Activated T-cell treated with anti-CD3 and anti-CD28 coated beads for 24 hours (primary cell): ENCODE results near the gene RNF223.
"Not testable (repeated sequence)": the region's sequence is repeated elsewhere in the genome, so short reads cannot be mapped to it uniquely, and the experiment has no call there.

ENCODE experiments used
- DNase-seq: peaks from one replicate; pipeline ENCODE4 v3.0.0-alpha.2; 2020; ENCODE audit warnings: low read depth

RNF223 gene

DNA sequence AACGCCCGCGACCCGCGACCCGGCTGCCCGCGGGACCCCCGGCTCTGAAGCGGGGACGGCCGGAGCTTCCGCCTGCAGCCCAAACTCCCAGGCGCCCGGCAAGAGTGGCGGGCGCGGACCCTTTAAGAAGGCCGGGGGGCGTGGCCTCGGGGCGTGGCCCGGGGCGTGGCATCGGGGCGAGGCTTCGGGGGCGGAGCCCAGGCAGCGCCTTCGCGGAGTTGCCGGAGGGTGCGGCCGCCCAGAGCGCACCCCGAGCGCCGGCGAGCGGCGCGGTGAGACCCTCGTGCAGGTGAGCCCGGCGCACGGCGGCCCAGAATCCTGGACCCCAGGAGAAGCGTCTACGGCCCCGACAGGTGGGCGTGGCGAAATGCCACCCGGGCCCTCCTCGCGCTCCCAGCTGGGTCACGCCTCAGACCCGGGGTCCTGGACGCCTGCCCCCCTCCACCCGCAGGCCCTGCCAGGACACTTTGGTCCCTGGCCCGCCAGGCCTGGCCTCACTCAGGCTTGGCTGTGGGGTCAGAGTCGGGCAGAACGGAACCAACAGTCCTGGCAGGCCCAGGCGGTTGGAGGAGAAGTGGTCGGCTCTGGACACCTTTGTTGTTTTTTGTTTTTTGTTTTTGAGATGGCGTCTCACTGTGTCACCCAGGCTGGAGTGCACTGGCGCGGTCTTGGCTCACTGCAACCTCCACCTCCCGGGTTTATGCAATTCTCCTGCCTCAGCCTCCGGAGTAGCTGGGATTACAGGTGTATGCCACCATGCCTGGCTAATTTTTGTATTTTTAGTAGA lies 14.4 kb downstream of the RNF223 start:
- DNase-seq, result peak; percentile 90

DNA sequence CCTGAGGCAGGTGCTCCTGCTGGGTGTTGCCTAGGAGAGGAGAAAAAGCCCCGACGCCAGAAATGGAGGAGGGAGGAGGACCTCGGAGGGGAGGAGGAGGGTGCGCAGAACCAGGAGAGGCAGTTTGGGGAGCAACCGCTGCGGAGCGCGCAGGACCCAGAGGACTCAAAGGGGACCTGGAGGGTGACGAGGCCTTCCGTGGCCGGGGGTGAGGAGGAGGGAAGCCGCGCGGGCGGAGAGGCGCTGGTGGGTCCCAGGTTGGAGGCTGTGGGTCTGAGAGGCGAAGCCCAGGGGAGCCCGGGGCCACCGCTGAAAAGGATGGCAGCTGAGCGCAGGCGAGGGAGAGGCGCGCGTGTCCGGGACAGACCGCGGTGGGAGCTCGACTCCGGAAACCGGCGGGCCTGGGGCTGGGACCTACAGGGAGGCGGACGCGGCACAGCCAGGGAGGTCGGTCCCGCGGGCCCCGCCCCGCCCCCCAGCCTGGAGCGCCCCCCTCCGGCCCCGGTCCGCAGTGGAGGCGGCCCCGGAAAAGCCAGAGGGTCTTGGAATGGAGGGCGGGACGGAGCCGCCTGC lies 15.1 kb downstream of the RNF223 start:
- DNase-seq, result no peak

DNA sequence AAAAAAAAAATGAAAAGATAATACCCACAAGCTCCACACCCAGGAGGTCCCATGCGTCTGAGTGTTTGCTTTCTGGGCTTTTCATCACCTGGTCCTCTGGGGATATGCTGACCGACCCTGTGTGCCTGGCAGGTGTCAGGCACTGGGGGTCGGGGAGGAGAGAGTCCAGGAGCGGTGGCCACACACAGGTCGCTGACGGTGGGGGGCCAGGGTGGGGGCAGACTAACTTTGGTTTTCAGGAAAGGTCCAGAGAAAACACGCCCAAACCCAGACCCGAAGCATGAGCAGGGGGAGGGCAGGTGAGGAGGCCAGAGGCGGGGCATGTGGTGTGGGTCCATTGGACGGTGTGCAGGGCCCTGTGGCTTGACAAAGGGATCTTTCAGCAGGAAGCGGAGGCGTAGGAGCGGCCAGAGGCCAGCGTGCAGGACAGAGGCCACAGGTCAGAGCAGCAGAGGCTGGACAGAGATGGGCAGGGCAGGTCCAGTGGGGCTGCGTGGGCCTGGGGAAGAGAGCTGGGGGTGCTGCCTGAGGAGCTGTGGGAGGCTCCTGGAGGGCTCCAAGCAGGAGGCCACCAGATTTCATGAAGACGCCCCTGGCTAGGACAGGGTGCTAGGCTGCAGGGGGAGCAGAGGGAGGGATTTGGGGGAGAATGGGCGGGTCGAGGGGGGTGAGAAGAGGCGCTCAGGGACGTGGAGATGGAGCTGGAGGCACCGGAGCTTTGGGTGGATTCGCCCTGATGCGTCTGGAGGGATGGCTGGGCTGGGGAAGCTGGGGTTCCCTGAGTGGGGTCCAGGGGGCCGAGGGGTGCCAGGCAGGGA lies 15.8 kb downstream of the RNF223 start:
- DNase-seq, result no peak

DNA sequence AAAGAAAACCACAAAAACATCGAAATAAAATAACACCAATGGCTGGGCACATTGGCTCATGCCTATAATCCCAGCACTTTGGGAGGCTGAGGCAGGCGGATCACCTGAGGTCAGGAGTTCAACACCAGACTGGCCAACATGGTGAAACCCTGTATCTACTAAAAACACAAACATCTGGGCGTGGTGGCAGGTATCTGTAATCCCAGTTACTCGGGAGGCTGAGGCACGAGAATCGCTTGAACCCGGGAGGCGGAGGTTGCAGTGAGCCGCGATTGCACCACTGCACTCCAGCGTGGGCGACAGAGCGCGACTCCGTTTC lies 16.4 kb downstream of the RNF223 start:
- DNase-seq, result not testable (repeated sequence)

DNA sequence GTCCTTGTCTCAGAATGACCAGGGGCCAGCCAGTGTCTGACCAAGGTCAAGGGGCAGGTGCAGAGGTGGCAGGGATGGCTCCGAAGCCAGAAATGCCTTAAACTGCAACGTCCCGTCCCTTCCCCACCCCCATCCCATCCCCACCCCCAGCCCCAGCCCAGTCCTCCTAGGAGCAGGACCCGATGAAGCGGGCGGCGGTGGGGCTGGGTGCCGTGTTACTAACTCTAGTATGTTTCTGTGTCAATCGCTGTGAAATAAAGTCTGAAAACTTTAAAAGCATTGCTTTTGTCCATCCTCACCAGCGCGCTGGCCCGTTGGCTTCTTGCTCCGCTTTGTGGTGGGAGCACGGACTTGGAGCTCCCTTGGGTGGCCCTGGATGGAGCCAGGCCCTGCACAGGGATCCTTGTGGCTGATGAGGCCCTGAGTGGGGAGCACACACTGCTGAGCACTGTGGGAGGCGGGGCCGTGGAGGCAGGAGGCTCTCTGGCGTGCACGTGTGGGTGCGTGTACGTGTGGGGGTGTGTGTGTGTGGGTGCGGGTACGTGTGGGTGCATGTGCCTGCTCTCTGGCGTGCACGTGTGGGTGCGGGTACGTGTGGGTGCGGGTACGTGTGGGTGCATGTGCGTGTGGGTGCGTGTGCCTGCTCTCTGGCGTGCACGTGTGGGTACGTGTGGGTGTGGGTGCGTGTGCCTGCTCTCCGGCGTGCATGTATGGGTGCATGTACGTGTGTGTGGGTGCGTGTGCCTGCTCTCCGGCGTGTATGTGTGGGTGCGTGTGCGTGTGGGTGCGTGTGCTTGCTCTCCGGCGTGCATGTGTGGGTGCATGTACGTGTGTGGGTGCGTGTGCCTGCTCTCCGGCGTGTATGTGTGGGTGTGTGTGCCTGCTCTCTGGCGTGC lies 18.0 kb downstream of the RNF223 start:
- DNase-seq, result no peak

DNA sequence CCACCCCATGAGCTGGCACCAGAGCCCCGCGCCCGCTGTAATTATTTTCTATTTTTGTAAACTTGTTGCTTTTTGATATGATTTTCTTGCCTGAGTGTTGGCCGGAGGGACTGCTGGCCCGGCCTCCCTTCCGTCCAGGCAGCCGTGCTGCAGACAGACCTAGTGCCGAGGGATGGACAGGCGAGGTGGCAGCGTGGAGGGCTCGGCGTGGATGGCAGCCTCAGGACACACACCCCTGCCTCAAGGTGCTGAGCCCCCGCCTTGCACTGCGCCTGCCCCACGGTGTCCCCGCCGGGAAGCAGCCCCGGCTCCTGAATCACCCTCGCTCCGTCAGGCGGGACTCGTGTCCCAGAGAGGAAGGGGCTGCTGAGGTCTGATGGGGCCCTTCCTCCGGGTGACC lies 19.1 kb downstream of the RNF223 start:
- DNase-seq, result no peak

DNA sequence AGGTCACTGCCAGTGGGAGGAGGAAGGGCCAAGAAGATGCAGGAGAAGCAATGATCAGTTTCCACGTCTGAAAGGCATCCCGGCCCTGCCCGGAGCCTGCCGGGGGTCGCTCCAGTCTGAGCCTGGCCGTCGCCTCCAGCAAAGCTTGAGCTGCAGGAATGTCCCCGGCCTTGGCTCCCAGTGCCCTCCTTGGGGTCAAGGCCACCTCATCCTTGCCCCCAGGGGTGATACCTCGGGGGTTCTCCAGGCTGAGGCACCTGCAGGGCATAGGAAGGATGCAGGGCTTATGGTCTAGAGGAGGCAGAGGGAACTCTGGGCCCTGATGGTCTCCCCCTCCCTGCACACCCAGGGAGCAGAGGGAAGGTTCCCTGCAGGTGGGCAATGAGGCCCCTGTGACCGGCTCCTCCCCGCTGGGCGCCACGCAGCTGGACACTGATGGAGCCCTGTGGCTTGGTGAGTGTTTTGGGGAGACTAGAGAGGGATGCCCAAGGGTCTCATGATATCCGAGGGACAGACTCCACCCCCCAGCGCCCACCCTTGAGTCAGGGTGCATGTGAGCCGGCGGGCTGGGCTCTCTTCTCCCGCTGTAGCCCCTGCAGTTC lies 19.9 kb downstream of the RNF223 start:
- no peak for DNase-seq

DNA sequence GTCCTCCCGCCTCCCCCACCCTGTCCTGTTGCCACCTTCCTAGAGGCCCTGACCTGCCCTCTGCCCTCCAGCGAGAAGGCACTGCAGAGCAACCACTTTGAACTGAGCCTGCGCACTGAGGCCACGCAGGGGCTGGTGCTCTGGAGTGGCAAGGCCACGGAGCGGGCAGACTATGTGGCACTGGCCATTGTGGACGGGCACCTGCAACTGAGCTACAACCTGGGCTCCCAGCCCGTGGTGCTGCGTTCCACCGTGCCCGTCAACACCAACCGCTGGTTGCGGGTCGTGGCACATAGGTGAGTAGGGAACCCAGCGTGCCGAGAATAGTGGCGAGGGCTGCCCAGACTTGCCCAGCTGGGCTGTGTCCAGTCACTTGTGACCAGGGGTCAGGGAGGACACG lies 20.4 kb downstream of the RNF223 start:
- DNase-seq, result no peak

DNA sequence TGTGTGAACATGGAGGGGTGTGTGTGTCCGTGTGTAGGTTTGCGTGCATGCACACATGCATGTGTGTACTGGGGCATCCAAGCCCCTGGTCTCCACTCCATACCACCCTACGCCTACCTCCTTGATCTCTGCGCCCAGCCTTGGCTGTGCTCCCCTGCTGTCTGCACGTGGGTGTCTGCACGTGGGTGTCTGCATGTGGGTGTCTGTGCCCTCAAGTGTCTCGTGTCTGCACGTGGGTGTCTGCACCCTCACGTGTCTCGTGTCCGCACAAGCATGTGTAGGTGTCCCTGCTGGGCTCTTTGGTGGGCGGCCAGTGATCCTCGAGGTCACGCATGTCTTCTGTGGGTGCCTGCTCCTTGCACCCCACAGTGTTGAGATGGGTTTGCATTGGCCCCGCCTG lies 21.1 kb downstream of the RNF223 start:
- DNase-seq, result no peak

DNA sequence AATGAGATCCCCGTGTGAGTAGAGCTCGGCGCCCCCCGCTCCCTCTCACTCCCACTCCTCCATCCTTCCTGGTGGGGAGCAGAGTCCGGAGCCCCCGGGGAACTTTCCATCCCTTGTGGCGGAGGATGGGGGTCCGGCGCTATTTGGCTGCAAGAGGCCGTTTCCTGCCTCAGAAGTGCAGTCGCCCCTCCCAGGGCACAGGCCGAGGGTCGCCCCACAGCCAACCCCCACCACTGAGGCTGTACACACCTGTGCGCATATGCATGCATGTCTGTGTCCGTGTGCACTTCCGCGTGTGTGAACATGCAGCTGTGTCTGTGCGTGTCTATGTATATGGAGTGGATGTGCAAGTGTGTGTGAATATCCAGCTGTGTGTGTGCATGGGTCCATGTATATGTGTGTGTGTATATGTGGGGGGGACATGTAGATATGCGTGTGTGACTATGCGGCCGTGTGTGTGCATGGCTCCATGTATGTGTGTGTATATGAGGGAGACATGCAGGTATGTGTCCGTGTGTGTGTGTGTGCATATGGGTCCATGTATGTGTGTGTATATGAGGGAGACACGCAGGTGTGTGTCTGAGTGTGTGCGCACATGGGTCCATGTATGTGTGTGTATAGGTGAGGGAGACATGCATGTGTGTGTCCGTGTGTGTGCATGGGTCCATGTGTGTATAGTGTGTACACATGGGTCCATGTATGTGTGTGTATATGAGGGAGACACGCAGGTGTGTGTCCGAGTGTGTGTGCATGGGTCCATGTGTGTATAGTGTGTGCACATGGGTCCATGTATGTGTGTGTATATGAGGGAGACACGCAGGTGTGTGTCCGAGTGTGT lies 21.9 kb downstream of the RNF223 start:
- no peak for DNase-seq

DNA sequence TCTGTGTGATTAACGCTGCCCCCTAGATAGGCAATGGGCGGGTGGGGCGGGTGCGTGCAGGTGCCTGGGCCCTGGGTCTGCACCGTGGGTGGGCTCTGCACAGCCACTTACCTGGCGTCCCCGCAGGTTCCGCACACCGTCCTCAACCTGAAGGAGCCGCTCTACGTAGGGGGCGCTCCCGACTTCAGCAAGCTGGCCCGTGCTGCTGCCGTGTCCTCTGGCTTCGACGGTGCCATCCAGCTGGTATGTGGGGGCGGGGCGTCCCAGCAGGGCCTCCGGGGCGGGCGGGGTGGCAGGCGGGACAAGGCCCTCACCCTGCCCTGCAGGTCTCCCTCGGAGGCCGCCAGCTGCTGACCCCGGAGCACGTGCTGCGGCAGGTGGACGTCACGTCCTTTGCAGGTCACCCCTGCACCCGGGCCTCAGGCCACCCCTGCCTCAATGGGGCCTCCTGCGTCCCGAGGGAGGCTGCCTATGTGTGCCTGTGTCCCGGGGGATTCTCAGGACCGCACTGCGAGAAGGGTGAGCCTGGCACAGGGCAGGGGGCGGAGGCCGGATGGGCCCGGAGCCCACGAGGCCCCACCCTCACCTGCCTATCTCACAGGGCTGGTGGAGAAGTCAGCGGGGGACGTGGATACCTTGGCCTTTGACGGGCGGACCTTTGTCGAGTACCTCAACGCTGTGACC lies 22.8 kb downstream of the RNF223 start:
- no peak for DNase-seq

DNA sequence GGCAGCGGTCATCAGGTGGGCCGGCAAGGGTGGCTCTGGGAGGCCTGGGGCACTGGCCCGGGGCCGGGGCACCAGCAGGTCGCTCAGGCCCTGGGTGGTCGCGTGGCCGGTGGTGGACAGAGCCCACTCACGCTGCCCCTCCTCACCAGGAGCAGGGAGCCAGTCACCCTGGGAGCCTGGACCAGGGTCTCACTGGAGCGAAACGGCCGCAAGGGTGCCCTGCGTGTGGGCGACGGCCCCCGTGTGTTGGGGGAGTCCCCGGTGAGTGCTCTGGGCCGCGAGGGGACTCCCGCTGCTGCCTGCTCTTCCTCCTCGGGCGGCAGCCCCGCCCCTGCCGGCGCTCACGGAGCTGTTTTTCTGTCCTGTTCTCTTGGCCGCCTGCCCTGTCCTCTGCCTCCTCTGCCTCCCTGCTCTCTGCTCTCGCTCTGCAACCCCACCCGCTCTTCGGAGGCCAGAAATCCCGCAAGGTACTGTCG lies 23.5 kb downstream of the RNF223 start:
- no peak for DNase-seq

DNA sequence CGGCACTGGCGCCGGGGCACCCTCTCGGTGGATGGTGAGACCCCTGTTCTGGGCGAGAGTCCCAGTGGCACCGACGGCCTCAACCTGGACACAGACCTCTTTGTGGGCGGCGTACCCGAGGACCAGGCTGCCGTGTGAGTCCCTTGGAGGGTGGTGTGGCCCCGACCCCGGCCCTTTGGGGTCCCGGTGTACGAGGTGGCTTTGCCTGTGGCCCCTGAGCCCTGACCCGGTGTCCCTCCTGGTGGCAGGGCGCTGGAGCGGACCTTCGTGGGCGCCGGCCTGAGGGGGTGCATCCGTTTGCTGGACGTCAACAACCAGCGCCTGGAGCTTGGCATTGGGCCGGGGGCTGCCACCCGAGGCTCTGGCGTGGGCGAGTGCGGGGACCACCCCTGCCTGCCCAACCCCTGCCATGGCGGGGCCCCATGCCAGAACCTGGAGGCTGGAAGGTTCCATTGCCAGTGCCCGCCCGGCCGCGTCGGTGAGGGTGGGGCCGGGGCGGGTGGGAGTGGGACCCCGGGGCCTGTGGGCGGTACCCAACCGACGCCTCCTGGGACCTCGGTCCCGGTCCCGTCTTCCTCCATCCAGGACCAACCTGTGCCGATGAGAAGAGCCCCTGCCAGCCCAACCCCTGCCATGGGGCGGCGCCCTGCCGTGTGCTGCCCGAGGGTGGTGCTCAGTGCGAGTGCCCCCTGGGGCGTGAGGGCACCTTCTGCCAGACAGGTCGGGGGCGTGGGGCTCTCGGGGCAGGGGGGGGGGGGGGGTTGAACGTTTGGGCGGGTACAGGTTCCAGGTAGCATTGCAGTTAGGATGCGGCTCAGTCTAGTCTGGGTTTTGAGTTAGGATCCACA lies 24.6 kb downstream of the RNF223 start:
- DNase-seq, result no peak

DNA sequence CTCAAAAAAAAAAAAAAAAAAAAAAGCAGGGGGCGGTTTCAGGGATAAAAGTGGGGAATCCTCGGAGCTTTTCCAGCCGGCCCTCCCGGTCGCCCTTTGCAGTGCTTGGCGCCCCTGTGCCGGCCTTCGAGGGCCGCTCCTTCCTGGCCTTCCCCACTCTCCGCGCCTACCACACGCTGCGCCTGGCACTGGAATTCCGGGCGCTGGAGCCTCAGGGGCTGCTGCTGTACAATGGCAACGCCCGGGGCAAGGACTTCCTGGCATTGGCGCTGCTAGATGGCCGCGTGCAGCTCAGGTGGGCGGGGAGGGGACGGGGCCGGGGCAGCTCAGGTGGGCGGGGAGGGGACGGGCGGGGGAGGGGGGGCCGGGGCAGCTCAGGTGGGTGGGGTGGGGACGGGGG lies 25.3 kb downstream of the RNF223 start:
- DNase-seq, result no peak

DNA sequence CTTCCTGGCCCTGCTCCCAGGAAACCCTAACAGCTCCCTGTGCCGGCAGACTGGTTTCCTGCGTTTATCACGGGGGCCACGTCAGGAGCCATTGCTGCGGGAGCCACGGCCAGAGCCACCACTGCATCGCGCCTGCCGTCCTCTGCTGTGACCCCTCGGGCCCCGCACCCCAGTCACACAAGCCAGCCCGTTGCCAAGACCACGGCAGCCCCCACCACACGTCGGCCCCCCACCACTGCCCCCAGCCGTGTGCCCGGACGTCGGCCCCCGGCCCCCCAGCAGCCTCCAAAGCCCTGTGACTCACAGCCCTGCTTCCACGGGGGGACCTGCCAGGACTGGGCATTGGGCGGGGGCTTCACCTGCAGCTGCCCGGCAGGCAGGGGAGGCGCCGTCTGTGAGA lies 26.1 kb downstream of the RNF223 start:
- no peak for DNase-seq

DNA sequence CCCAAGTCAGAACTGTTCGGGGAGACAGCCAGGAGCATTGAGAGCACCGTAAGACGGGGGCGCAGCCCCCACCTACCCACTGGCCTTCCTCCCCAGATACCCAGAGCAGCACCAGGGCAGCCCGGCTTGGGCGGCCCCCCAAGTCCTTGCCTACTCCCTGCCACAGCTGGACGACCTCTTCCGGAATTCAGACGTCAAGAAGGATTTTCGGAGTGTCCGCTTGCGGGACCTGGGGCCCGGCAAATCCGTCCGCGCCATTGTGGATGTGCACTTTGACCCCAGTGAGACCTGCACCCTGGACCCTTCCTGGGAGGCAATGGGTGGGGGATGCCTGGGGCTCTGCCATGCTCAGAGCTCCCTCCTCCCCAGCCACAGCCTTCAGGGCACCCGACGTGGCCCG lies 26.7 kb downstream of the RNF223 start:
- no peak for DNase-seq

DNA sequence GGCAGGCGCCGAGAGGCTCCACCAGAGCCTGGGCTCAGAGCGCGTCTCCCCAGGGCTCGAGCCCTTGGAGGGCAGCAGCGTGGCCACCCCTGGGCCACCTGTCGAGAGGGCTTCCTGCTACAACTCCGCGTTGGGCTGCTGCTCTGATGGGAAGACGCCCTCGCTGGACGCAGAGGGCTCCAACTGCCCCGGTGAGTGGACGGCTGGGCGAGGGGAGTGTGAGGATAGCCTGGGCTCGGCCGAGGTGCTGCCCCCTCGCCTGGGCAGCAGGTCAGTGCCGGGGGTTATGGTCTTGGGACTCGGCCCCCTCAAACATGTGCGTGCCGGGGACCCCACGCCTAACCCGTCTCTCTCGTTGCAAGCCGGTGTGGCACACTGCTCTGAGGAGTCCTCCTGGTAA lies 27.3 kb downstream of the RNF223 start:
- DNase-seq, result no peak

DNA sequence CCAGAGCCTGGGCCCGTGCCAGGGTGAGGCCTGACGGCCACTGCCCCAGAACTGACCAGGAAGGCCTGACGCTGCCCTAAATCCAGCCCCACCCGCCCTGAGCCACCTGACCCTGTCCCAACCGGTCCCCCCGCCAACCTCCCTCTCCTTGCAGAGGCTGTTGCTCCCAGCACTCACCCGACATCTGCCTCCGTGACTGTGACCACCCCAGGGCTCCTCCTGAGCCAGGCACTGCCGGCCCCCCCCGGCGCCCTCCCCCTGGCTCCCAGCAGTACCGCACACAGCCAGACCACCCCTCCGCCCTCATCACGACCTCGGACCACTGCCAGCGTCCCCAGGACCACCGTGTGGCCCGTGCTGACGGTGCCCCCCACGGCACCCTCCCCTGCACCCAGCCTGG lies 27.9 kb downstream of the RNF223 start:
- no peak for DNase-seq

DNA sequence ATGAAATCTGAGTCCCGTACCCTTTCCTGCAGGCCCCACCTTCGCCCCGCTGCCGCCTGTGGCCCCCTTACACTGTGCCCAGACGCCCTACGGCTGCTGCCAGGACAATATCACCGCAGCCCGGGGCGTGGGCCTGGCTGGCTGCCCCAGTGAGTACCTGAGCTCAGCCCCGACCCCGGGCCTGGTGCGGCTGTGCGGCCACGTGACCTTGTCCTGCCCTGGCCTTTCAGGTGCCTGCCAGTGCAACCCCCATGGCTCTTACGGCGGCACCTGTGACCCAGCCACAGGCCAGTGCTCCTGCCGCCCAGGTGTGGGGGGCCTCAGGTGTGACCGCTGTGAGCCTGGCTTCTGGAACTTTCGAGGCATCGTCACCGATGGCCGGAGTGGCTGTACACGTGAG lies 29.0 kb downstream of the RNF223 start:
- DNase-seq, result no peak
